Measurements from ENCODE around the gene PREPL. TPM values are rescaled to one million over a fixed set of nuclear protein-coding genes. Genes with fewer than 3 reads are reported as not detected.

The PREPL gene
- total and polyA plus RNA-seq, 2 donors (not counting 3 experiments of a cell fraction or from before 2014, with no cell fraction given), result 10.1 to 25.7 TPM

DNA sequence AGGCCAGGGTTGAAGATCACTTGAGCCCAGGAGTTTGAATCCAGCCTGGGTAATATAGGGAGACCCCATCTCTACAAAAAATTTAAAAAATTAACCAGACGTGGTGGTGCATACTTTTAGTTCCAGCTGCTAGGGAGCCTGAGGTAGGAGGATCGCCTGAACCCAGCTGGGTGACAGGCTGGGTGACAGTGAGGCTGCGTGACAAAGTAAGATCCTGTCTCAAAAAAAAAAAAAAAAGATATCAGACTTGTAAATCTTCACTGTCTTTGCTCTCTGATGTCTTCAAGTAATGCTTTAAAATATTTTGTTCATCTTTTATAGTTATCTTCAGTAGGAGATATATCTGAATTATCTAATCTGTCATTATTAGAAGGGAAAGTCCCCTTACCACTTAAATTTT is 11.0 kb upstream of the PREPL start:
- Histone ChIP-seq H3K9me1 (replicated peaks; ENCODE audit: control insufficient read depth, extremely low read depth, insufficient read depth, low read length) (no peaks in the 10 kb centered on the region), H2AFZ (ENCODE audit: low read depth, low read length) (no peak overlapping the region), H3K4me3 (replicated peaks in 1 of 3; ENCODE audit: insufficient read depth in 1 of 3, low read depth in 1 of 3, low read length in 3 of 3) (no peak overlapping the region), H3K9ac (replicated peaks; ENCODE audit: extremely low read depth, insufficient read depth, low read length) (no peak overlapping the region), H3K4me1 (ENCODE audit: control insufficient read depth, extremely low read depth, insufficient read depth, low read length) (no peaks in the 10 kb centered on the region), H3K9me3 (replicated peaks; ENCODE audit: control insufficient read depth, insufficient read depth, low read length) (no peaks in the 10 kb centered on the region), H4K20me1 (replicated peaks; ENCODE audit: control insufficient read depth, extremely low read depth, insufficient read depth, low read length) (no peaks in the 10 kb centered on the region), H3K36me3 (ENCODE audit: control insufficient read depth in 2 of 2, extremely low read depth in 1 of 2, insufficient read depth in 2 of 2, low read length in 2 of 2) (no peaks in the 10 kb centered on the region), H3K4me2 (ENCODE audit: insufficient read depth, low read length) (no peak overlapping the region), H3K79me2 (ENCODE audit: control insufficient read depth, insufficient read depth, low read length) (no peaks in the 10 kb centered on the region), H3K27me3 (ENCODE audit: control insufficient read depth in 2 of 2, insufficient read depth in 2 of 2, low read length in 2 of 2) (no peaks in the 10 kb centered on the region), H3K27ac (ENCODE audit: insufficient read depth, low read depth, low read length) (no peak overlapping the region)
- FAIRE-seq (no peak), DNase-seq (ENCODE audit: low read depth, low spot score) (no peak)
- no TSS peak for BruUV-seq (replicated peaks)
- intact Hi-C loops (cut with micrococcal nuclease), result no loop called here
- ChIA-PET POLR2A (interaction anchor here (0.5 kb wide), 1 partner anchor 46 kb away, joined by 3 read pairs; no protein-coding TSS in a partner anchor), CTCF (interaction anchor here (1.3 to 1.4 kb wide), 2 partner anchors 10 to 19 kb away, joined by 3 read pairs; no protein-coding TSS in a partner anchor)
- dilution Hi-C loops (cut with MboI; ENCODE audit: extremely low pct_ligation_motif_present, low sequenced_read_pairs), result no loop called here
- TF ChIP-seq EZH2 (IDR thresholded peaks at IDR 0.05; ENCODE audit: borderline replicate concordance, low read depth, low read length, severe bottlenecking), result no peak
- TF ChIP-seq, protein P1, sequence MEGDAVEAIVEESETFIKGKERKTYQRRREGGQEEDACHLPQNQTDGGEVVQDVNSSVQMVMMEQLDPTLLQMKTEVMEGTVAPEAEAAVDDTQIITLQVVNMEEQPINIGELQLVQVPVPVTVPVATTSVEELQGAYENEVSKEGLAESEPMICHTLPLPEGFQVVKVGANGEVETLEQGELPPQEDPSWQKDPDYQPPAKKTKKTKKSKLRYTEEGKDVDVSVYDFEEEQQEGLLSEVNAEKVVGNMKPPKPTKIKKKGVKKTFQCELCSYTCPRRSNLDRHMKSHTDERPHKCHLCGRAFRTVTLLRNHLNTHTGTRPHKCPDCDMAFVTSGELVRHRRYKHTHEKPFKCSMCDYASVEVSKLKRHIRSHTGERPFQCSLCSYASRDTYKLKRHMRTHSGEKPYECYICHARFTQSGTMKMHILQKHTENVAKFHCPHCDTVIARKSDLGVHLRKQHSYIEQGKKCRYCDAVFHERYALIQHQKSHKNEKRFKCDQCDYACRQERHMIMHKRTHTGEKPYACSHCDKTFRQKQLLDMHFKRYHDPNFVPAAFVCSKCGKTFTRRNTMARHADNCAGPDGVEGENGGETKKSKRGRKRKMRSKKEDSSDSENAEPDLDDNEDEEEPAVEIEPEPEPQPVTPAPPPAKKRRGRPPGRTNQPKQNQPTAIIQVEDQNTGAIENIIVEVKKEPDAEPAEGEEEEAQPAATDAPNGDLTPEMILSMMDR (IDR thresholded peaks at IDR 0.05; ENCODE audit: extremely low read depth in 1 of 2, insufficient read depth in 1 of 2, low read depth in 1 of 2, low read length in 2 of 2), result no peak

DNA sequence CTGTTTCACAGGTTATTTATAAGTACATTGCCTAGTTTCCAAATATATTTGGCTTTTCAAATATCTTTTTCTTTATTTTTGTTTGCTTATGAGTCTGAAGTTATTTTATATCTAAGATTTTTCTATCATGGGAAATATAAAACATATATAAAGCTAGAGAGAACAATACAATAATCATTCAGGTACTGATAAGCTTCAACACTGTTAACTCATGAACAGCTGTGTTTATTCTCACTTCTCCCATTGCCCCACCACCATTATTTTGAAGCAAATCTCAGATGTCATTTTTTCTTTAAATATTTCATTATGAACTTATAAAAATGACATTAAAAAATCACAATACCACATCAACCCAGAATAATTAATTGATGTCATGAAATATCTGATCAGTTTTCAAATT is 10.2 kb upstream of the PREPL start:
- Histone ChIP-seq H3K9ac (replicated peaks; ENCODE audit: extremely low read depth, insufficient read depth, low read length) (no peak overlapping the region), H3K27ac (ENCODE audit: insufficient read depth, low read depth, low read length) (no peak overlapping the region), H3K9me3 (replicated peaks; ENCODE audit: control insufficient read depth, insufficient read depth, low read length) (no peaks in the 10 kb centered on the region), H3K4me2 (ENCODE audit: insufficient read depth, low read length) (no peak overlapping the region), H3K36me3 (ENCODE audit: control insufficient read depth in 2 of 2, extremely low read depth in 1 of 2, insufficient read depth in 2 of 2, low read length in 2 of 2) (no peaks in the 10 kb centered on the region), H3K4me3 (replicated peaks in 1 of 3; ENCODE audit: insufficient read depth in 1 of 3, low read depth in 1 of 3, low read length in 3 of 3) (no peak overlapping the region), H3K27me3 (ENCODE audit: control insufficient read depth in 2 of 2, insufficient read depth in 2 of 2, low read length in 2 of 2) (no peaks in the 10 kb centered on the region), H2AFZ (ENCODE audit: low read depth, low read length) (no peak overlapping the region), H3K79me2 (ENCODE audit: control insufficient read depth, insufficient read depth, low read length) (no peaks in the 10 kb centered on the region), H3K9me1 (replicated peaks; ENCODE audit: control insufficient read depth, extremely low read depth, insufficient read depth, low read length) (no peaks in the 10 kb centered on the region), H3K4me1 (ENCODE audit: control insufficient read depth, extremely low read depth, insufficient read depth, low read length) (no peaks in the 10 kb centered on the region), H4K20me1 (replicated peaks; ENCODE audit: control insufficient read depth, extremely low read depth, insufficient read depth, low read length) (no peaks in the 10 kb centered on the region)
- DNase-seq (ENCODE audit: low read depth, low spot score) (no peak), FAIRE-seq (no peak)
- no TSS peak for BruUV-seq (replicated peaks)
- intact Hi-C loops (cut with micrococcal nuclease) (no loop called here), dilution Hi-C loops (cut with MboI; ENCODE audit: extremely low pct_ligation_motif_present, low sequenced_read_pairs) (no loop called here)
- POLR2A ChIA-PET, result no interaction called here
- CTCF ChIA-PET, result interaction anchor here (1.4 to 1.8 kb wide), 2 partner anchors 9 to 22 kb away, joined by 3 to 9 read pairs; no protein-coding TSS in a partner anchor
- TF ChIP-seq, protein P2, sequence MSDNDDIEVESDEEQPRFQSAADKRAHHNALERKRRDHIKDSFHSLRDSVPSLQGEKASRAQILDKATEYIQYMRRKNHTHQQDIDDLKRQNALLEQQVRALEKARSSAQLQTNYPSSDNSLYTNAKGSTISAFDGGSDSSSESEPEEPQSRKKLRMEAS (IDR thresholded peaks at IDR 0.05; ENCODE audit: insufficient read depth, insufficient read length), result no peak
- no peak for TF ChIP-seq POLR2A (IDR thresholded peaks at IDR 0.05; ENCODE audit: low read depth, low read length)
- TF ChIP-seq, protein P1 (IDR thresholded peaks at IDR 0.05; ENCODE audit: extremely low read depth in 1 of 2, insufficient read depth in 1 of 2, low read depth in 1 of 2, low read length in 2 of 2), result no peak
- no peak for TF ChIP-seq GATA2 (IDR thresholded peaks at IDR 0.05; ENCODE audit: insufficient read depth, insufficient read length, low read depth, low read length)
- TF ChIP-seq MYC (IDR thresholded peaks at IDR 0.05; ENCODE audit: low read depth, low read length), result no peak
- TF ChIP-seq EZH2 (IDR thresholded peaks at IDR 0.05; ENCODE audit: borderline replicate concordance, low read depth, low read length, severe bottlenecking), result no peak
- no peak for TF ChIP-seq JUN (IDR thresholded peaks at IDR 0.05; ENCODE audit: borderline replicate concordance, insufficient read depth, insufficient read length, low read depth)
- TF ChIP-seq POLR2AphosphoS5 (IDR thresholded peaks at IDR 0.05; ENCODE audit: insufficient read depth, low read depth, low read length), result no peak
- TF ChIP-seq FOS (IDR thresholded peaks at IDR 0.05; ENCODE audit: borderline replicate concordance, insufficient read depth, low read length), result no peak

Data from endothelial cell of umbilical vein (primary cell).